ENCODE results near the gene SLC22A13.

The SLC22A13 gene

GRCh38 chr3:38271553-38271952, 5.9 kb downstream of the SLC22A13 start:
- Histone ChIP-seq H2AFZ (ENCODE audit: low read length) (no peak overlapping the region), H3K4me3 (ENCODE audit: low read depth, low read length, poor library complexity, severe bottlenecking) (no peak overlapping the region)

GRCh38 chr3:38274864-38275649, 9.4 kb downstream of the SLC22A13 start:
- Histone ChIP-seq H3K4me3 (ENCODE audit: low read depth, low read length, poor library complexity, severe bottlenecking) (no peak overlapping the region), H3K9me2 (ENCODE audit: low read depth, low read length) (no peaks in the 10 kb centered on the region), H3K9me3 (ENCODE audit: low read length) (no peaks in the 10 kb centered on the region), H3F3A (ENCODE audit: insufficient read depth, low read length) (no peaks in the 10 kb centered on the region), H3K4me2 (ENCODE audit: low read length) (no peak overlapping the region), H3K9ac (ENCODE audit: low read length) (no peak overlapping the region), H4K20me1 (ENCODE audit: insufficient read depth, low read length) (no peaks in the 10 kb centered on the region), H3K36me3 (ENCODE audit: insufficient read depth, low read length) (no peaks in the 10 kb centered on the region), H3K79me2 (ENCODE audit: insufficient read depth, low read length) (no peaks in the 10 kb centered on the region), H2AFZ (ENCODE audit: low read length) (no peak overlapping the region), H3K27me3 (ENCODE audit: insufficient read depth, low read length) (no peaks in the 10 kb centered on the region), H3K27ac (ENCODE audit: low read depth, low read length, poor library complexity, severe bottlenecking) (no peak overlapping the region), H3K4me1 (ENCODE audit: insufficient read depth, low read length, severe bottlenecking) (no peaks in the 10 kb centered on the region)
- TF ChIP-seq EZH2 (IDR thresholded peaks at IDR 0.05; ENCODE audit: borderline replicate concordance, low read length) (no peak), CTCF (IDR thresholded peaks at IDR 0.05; ENCODE audit: low read length) (no peak)

More at GRCh38 chr3:38271553-38271952, 5.9 kb downstream of the SLC22A13 start:
- Histone ChIP-seq H3K4me2 (ENCODE audit: low read length) (no peak overlapping the region), H3K4me1 (ENCODE audit: insufficient read depth, low read length, severe bottlenecking) (peaks cover 14% of the 10 kb centered on the region), H4K20me1 (ENCODE audit: insufficient read depth, low read length) (no peaks in the 10 kb centered on the region), H3K36me3 (ENCODE audit: insufficient read depth, low read length) (no peaks in the 10 kb centered on the region), H3K9ac (ENCODE audit: low read length) (no peak overlapping the region), H3K27me3 (ENCODE audit: insufficient read depth, low read length) (no peaks in the 10 kb centered on the region), H3F3A (ENCODE audit: insufficient read depth, low read length) (no peaks in the 10 kb centered on the region), H3K79me2 (ENCODE audit: insufficient read depth, low read length) (no peaks in the 10 kb centered on the region), H3K27ac (ENCODE audit: low read depth, low read length, poor library complexity, severe bottlenecking) (no peak overlapping the region), H3K9me2 (ENCODE audit: low read depth, low read length) (no peaks in the 10 kb centered on the region), H3K9me3 (ENCODE audit: low read length) (no peaks in the 10 kb centered on the region)
- TF ChIP-seq CTCF (IDR thresholded peaks at IDR 0.05; ENCODE audit: low read length) = no peak
- TF ChIP-seq EZH2 (IDR thresholded peaks at IDR 0.05; ENCODE audit: borderline replicate concordance, low read length) = no peak

GRCh38 chr3:38275658-38276057, 10.0 kb downstream of the SLC22A13 start:
- no peak overlapping the region for H3K27ac ChIP-seq (ENCODE audit: low read depth, low read length, poor library complexity, severe bottlenecking)
- TF ChIP-seq CTCF (IDR thresholded peaks at IDR 0.05; ENCODE audit: low read length) (no peak), EZH2 (IDR thresholded peaks at IDR 0.05; ENCODE audit: borderline replicate concordance, low read length) (no peak)
- H3K27me3 ChIP-seq (ENCODE audit: insufficient read depth, low read length) = no peaks in the 10 kb centered on the region
- no peak overlapping the region for H3K4me2 ChIP-seq (ENCODE audit: low read length)
- no peaks in the 10 kb centered on the region for H3K36me3 ChIP-seq (ENCODE audit: insufficient read depth, low read length)
- H2AFZ ChIP-seq (ENCODE audit: low read length) = no peak overlapping the region
- no peaks in the 10 kb centered on the region for H3K9me3 ChIP-seq (ENCODE audit: low read length)
- H3K4me1 ChIP-seq (ENCODE audit: insufficient read depth, low read length, severe bottlenecking) = no peaks in the 10 kb centered on the region
- H4K20me1 ChIP-seq (ENCODE audit: insufficient read depth, low read length) = no peaks in the 10 kb centered on the region
- no peaks in the 10 kb centered on the region for H3K79me2 ChIP-seq (ENCODE audit: insufficient read depth, low read length)
- no peak overlapping the region for H3K9ac ChIP-seq (ENCODE audit: low read length)
- H3K4me3 ChIP-seq (ENCODE audit: low read depth, low read length, poor library complexity, severe bottlenecking) = no peak overlapping the region
- no peaks in the 10 kb centered on the region for H3K9me2 ChIP-seq (ENCODE audit: low read depth, low read length)
- no peaks in the 10 kb centered on the region for H3F3A ChIP-seq (ENCODE audit: insufficient read depth, low read length)

All from OCI-LY1 (cell line).